Peyer's patch (tissue), 4 donors: ENCODE results near the gene MAP4K3. TPM values are rescaled to one million over a fixed set of nuclear protein-coding genes. Genes with fewer than 3 reads are reported as not detected.

Experiments
- DNase-seq, 3 donors: peaks; one replicate each; pipeline ENCODE4 v3.0.0-alpha.2; 2017 to 2019
- H3K27ac ChIP-seq, 4 donors: fragments of 200-600 bp; sonication (generic); one replicate each; pipeline ENCODE4 v1.5.1; 2016 to 2019
- H3K27me3 ChIP-seq, 2 donors: fragments of 200-600 bp; sonication (generic); one replicate each; pipeline ENCODE4 v1.5.1; 2019
- H3K36me3 ChIP-seq, 3 donors: fragments of 200-600 bp; sonication (generic); one replicate each; pipeline ENCODE4 v1.5.1; 2016 to 2019
- H3K4me1 ChIP-seq, 4 donors: fragments of 200-600 bp; sonication (generic); one replicate each; pipeline ENCODE4 v1.5.1; 2016 to 2019
- H3K4me3 ChIP-seq, 4 donors: fragments of 200-600 bp; sonication (generic); 1 replicate in 3 of 4; 2 replicates in 1 of 4; pipeline ENCODE4 v1.5.1; 2016 to 2019; ENCODE audit warnings: mild to moderate bottlenecking in 1 of 4
- H3K9me3 ChIP-seq, 4 donors: fragments of 200-600 bp; sonication (generic); one replicate each; pipeline ENCODE4 v1.5.1; 2016 to 2019; ENCODE audit warnings: mild to moderate bottlenecking in 1 of 4
- CTCF ChIP-seq, 6 experiments: fragments of 450-650 bp in 4 of 6; fragments of 200-600 bp in 2 of 6; sonication (generic) in 1 of 6; IDR thresholded peaks; one replicate each; pipeline ENCODE4 v1.5.1; 2017 to 2019; ENCODE audit warnings: antibody characterized with exemption in 6 of 6, mild to moderate bottlenecking in 3 of 6, moderate library complexity in 1 of 6
- POLR2A ChIP-seq, 2 donors: fragments of 450-650 bp; IDR thresholded peaks; one replicate each; pipeline ENCODE4 v1.5.1; 2017; ENCODE audit warnings: antibody characterized with exemption in 2 of 2, mild to moderate bottlenecking in 2 of 2, moderate library complexity in 2 of 2
- total RNA-seq, 4 donors: library from RNA; depleted of rRNA; stranded (reverse); fragments of >200 nt; gene quantifications; one replicate each; pipeline ENCODE4 v1.1.0, GENCODE V29; 2016

Gene MAP4K3
- total RNA-seq, 4 donors from 2014 or later: 41.3 to 80.9 (median 43.9) TPM

GRCh38 chr2:39218391-39218790 lies 218.7 kb downstream of the MAP4K3 start:
- peak overlapping the region in 1 of 4 donors; percentile 35 for H3K27ac ChIP-seq
- no peaks in the 10 kb centered on the region for H3K9me3 ChIP-seq
- no peaks in the 10 kb centered on the region for H3K36me3 ChIP-seq
- no peak overlapping the region for H3K4me3 ChIP-seq
- H3K27me3 ChIP-seq: no peaks in the 10 kb centered on the region
- H3K4me1 ChIP-seq: no peaks in the 10 kb centered on the region
- DNase-seq: no peak
- TF ChIP-seq POLR2A (IDR thresholded peaks at IDR 0.05) (no peak), CTCF (IDR thresholded peaks at IDR 0.05) (no peak)

- Histone ChIP-seq H3K27me3 (no peaks in the 10 kb centered on the region), H3K27ac (peak overlapping the region in 1 of 4 donors; percentile 33), H3K9me3 (no peaks in the 10 kb centered on the region), H3K4me1 (no peaks in the 10 kb centered on the region), H3K36me3 (no peaks in the 10 kb centered on the region), H3K4me3 (no peak overlapping the region)
- no peak for DNase-seq
- TF ChIP-seq POLR2A (IDR thresholded peaks at IDR 0.05): no peak
- no peak for TF ChIP-seq CTCF (IDR thresholded peaks at IDR 0.05)
These were observed 219.9 kb downstream of the MAP4K3 start for GRCh38 chr2:39217192-39217550.

- no peaks in the 10 kb centered on the region for H3K9me3 ChIP-seq
- no peaks in the 10 kb centered on the region for H3K27me3 ChIP-seq
- H3K4me3 ChIP-seq: no peak overlapping the region
- no peaks in the 10 kb centered on the region for H3K4me1 ChIP-seq
- H3K36me3 ChIP-seq: no peaks in the 10 kb centered on the region
- peak overlapping the region in 2 of 4 donors; percentile 28 to 56 for H3K27ac ChIP-seq
- TF ChIP-seq POLR2A (IDR thresholded peaks at IDR 0.05) (no peak), CTCF (IDR thresholded peaks at IDR 0.05) (no peak)
- DNase-seq: peak in 2 of 3 donors; percentile 46 to 79
These were observed 220.5 kb downstream of the MAP4K3 start for GRCh38 chr2:39216346-39217191.

GRCh38 chr2:39215545-39215944 lies 221.5 kb downstream of the MAP4K3 start:
- TF ChIP-seq POLR2A (IDR thresholded peaks at IDR 0.05): no peak
- TF ChIP-seq CTCF (IDR thresholded peaks at IDR 0.05): no peak
- H3K9me3 ChIP-seq: no peaks in the 10 kb centered on the region
- H3K27me3 ChIP-seq: no peaks in the 10 kb centered on the region
- no peak for DNase-seq
- H3K36me3 ChIP-seq: no peaks in the 10 kb centered on the region
- no peaks in the 10 kb centered on the region for H3K4me1 ChIP-seq
- peak overlapping the region in 1 of 4 donors; percentile 56 for H3K27ac ChIP-seq
- no peak overlapping the region for H3K4me3 ChIP-seq

GRCh38 chr2:39213015-39213414 lies 224.1 kb downstream of the MAP4K3 start:
- DNase-seq: no peak
- Histone ChIP-seq H3K4me1 (no peaks in the 10 kb centered on the region), H3K27ac (no peak overlapping the region), H3K4me3 (no peak overlapping the region), H3K27me3 (no peaks in the 10 kb centered on the region), H3K9me3 (no peaks in the 10 kb centered on the region), H3K36me3 (no peaks in the 10 kb centered on the region)
- TF ChIP-seq CTCF (IDR thresholded peaks at IDR 0.05): no peak
- TF ChIP-seq POLR2A (IDR thresholded peaks at IDR 0.05): no peak
